ENCODE results near the gene EIF5.

The EIF5 gene

DNA sequence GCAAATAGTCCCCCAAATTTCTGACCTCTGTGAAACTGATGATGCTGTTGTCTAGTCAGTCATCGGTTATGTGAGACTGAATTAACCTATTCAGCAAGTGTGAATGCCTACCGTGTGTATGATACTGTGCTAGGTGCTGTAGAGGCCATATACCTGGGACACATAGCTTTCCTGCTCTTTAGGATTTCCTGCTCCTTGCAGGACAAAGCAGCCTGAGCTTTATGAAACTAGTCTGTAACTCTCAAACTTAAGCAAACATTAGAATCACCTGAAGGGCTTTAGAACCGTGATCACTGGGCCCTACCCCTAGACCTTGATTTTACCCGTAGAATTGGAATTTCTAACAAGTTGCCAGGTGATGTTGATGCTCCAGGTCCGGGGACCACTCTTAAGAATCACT is 58.1 kb downstream of the EIF5 start:
- no peak for TF ChIP-seq ZFX (IDR thresholded peaks at IDR 0.05; ENCODE audit: borderline replicate concordance)
- TF ChIP-seq, protein P1, sequence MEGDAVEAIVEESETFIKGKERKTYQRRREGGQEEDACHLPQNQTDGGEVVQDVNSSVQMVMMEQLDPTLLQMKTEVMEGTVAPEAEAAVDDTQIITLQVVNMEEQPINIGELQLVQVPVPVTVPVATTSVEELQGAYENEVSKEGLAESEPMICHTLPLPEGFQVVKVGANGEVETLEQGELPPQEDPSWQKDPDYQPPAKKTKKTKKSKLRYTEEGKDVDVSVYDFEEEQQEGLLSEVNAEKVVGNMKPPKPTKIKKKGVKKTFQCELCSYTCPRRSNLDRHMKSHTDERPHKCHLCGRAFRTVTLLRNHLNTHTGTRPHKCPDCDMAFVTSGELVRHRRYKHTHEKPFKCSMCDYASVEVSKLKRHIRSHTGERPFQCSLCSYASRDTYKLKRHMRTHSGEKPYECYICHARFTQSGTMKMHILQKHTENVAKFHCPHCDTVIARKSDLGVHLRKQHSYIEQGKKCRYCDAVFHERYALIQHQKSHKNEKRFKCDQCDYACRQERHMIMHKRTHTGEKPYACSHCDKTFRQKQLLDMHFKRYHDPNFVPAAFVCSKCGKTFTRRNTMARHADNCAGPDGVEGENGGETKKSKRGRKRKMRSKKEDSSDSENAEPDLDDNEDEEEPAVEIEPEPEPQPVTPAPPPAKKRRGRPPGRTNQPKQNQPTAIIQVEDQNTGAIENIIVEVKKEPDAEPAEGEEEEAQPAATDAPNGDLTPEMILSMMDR (IDR thresholded peaks at IDR 0.05) = no peak
- H3K27ac ChIP-seq = no peak overlapping the region

DNA sequence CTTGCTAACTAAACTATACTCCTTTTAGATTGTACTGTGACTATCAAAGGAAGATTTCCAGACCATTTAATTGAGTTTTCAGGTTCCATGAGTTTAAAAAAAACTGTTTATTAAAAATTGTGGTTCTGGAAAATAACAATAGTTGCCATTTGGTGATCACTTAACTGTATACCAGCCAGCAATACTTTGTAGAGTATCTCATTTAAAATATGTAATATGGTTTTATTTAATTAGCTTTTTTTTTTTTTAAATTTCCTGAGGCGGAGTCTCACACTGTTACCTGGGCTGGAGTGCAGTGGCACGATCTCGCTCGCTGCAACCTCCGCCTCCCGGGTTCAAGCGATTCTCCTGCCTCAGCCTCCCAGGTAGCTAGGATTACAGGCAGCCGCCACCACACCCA is 58.5 kb downstream of the EIF5 start:
- TF ChIP-seq, protein P1 (IDR thresholded peaks at IDR 0.05) = no peak
- TF ChIP-seq ZFX (IDR thresholded peaks at IDR 0.05; ENCODE audit: borderline replicate concordance) = no peak
- no peak overlapping the region for H3K27ac ChIP-seq

- no peak for TF ChIP-seq ZFX (IDR thresholded peaks at IDR 0.05; ENCODE audit: borderline replicate concordance)
- TF ChIP-seq, protein P1 (IDR thresholded peaks at IDR 0.05) = no peak
- H3K27ac ChIP-seq = no peak overlapping the region
These were observed 59.0 kb downstream of the EIF5 start for GRCh38 chr14:103393070-103393469.

- no peak for TF ChIP-seq ZFX (IDR thresholded peaks at IDR 0.05; ENCODE audit: borderline replicate concordance)
- TF ChIP-seq, protein P1 (IDR thresholded peaks at IDR 0.05) = peak; percentile 83
- H3K27ac ChIP-seq = no peak overlapping the region
These were observed 59.9 kb downstream of the EIF5 start for GRCh38 chr14:103393676-103394626.
